ENCODE data around the gene BMP7.

BMP7 gene

GRCh38 chr20:57179265-57179664 is 87.2 kb downstream of the BMP7 start:
- DNase-seq = no peak
- H3K36me3 ChIP-seq = no peaks in the 10 kb centered on the region
- no peak overlapping the region for H3K27ac ChIP-seq
- H3K4me3 ChIP-seq (ENCODE audit: low read depth, low read length) = no peak overlapping the region
- no peaks in the 10 kb centered on the region for H3K9me3 ChIP-seq (ENCODE audit: severe bottlenecking)
- no peak for TF ChIP-seq CTCF (IDR thresholded peaks at IDR 0.05; ENCODE audit: low read depth, low read length)
- peaks cover 20% of the 10 kb centered on the region for H3K27me3 ChIP-seq (ENCODE audit: insufficient read depth, low read depth, severe bottlenecking)

- H3K27ac ChIP-seq = no peak overlapping the region
- peaks cover 20% of the 10 kb centered on the region for H3K27me3 ChIP-seq (ENCODE audit: insufficient read depth, low read depth, severe bottlenecking)
- no peak for TF ChIP-seq CTCF (IDR thresholded peaks at IDR 0.05; ENCODE audit: low read depth, low read length)
- DNase-seq = no peak
- H3K4me3 ChIP-seq (ENCODE audit: low read depth, low read length) = no peak overlapping the region
- H3K36me3 ChIP-seq = no peaks in the 10 kb centered on the region
- H3K9me3 ChIP-seq (ENCODE audit: severe bottlenecking) = no peaks in the 10 kb centered on the region
Observed at GRCh38 chr20:57178582-57179111, 87.8 kb downstream of the BMP7 start.

- TF ChIP-seq CTCF (IDR thresholded peaks at IDR 0.05; ENCODE audit: low read depth, low read length) = no peak
- Histone ChIP-seq H3K4me3 (ENCODE audit: low read depth, low read length) (no peak overlapping the region), H3K27ac (no peak overlapping the region), H3K27me3 (ENCODE audit: insufficient read depth, low read depth, severe bottlenecking) (peaks cover 16% of the 10 kb centered on the region), H3K9me3 (ENCODE audit: severe bottlenecking) (no peaks in the 10 kb centered on the region), H3K36me3 (no peaks in the 10 kb centered on the region)
- DNase-seq = no peak
Observed at GRCh38 chr20:57177636-57178280, 88.7 kb downstream of the BMP7 start.

GRCh38 chr20:57176842-57177241 is 89.6 kb downstream of the BMP7 start:
- no peak overlapping the region for H3K27ac ChIP-seq
- no peaks in the 10 kb centered on the region for H3K36me3 ChIP-seq
- no peak for TF ChIP-seq CTCF (IDR thresholded peaks at IDR 0.05; ENCODE audit: low read depth, low read length)
- H3K9me3 ChIP-seq (ENCODE audit: severe bottlenecking) = no peaks in the 10 kb centered on the region
- peaks cover 16% of the 10 kb centered on the region for H3K27me3 ChIP-seq (ENCODE audit: insufficient read depth, low read depth, severe bottlenecking)
- no peak for DNase-seq
- no peak overlapping the region for H3K4me3 ChIP-seq (ENCODE audit: low read depth, low read length)

GRCh38 chr20:57175397-57176010 is 90.9 kb downstream of the BMP7 start:
- Histone ChIP-seq H3K36me3 (no peaks in the 10 kb centered on the region), H3K27me3 (ENCODE audit: insufficient read depth, low read depth, severe bottlenecking) (peaks cover 16% of the 10 kb centered on the region), H3K4me3 (ENCODE audit: low read depth, low read length) (no peak overlapping the region), H3K9me3 (ENCODE audit: severe bottlenecking) (no peaks in the 10 kb centered on the region), H3K27ac (no peak overlapping the region)
- DNase-seq = no peak
- TF ChIP-seq CTCF (IDR thresholded peaks at IDR 0.05; ENCODE audit: low read depth, low read length) = no peak

All from WERI-Rb-1 (cell line).